Medulla oblongata (tissue), 1 donor: ENCODE measurements around the gene PPP1R16B.

Experiments used
- DNase-seq: peaks from one replicate; pipeline ENCODE4 v3.0.0-alpha.2; 2015; ENCODE audit errors: extremely low spot score

The PPP1R16B gene

GRCh38 chr20:38875175-38875993 lies 69.9 kb downstream of the PPP1R16B start:
- no peak for DNase-seq

GRCh38 chr20:38877483-38877882 lies 72.0 kb downstream of the PPP1R16B start:
- no peak for DNase-seq

DNA sequence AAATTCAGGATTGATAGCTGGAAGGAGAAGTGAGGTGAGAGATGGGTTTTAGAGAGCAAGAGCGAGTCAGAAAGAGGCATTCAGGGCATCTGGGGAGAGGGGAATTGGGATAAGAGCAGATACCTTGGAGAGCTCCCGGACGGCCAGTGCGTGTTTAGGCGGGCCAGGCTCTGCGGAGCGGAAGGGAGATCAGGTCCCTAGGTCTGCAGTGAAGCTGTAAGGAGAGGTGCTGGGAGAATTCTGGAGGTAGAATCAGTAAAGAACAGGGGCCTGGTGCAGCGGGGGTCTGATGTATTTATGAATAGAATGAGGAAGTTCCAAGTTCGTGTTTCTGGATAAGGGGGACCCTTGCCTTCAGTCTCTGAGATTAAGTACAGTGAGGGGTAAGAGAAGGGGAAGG lies 73.4 kb downstream of the PPP1R16B start:
- no peak for DNase-seq

DNA sequence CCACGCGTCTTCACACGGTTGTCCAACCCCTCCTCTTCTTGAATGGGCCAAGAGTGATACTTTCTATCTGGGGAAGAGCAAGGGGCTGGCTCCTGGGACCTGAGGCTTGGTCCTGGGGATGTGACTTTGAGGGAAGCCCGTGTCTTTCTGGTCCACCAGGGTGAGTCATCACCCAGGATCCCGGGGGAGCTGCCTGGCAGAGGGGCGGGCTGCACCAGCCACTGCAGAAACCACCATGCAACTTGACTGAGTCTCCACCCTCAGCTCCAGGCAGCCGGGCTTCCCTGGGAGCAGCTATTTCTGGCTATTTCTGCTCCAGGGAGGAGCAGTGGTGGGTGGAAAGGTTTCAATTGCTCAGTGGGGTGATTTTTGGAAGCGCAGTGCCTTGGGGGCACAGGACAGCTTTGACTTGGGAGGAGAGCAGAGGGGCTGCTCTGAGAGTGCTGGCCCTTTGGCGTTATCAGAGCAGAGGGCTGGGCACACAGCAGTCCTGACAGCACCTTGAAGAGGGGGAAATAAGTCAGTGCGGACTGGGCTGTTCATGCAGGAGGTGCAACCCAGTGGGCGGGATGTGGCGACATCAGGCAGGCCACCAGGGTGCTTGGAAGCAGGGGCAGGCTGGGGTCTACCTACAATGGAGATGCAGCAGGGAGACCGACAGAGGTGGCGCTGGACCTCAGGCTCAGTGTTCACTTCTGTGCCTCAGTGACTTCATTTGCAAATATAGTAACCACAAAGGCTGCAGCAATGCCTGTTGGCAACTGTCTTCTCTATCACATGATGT lies 75.6 kb downstream of the PPP1R16B start:
- no peak for DNase-seq

- DNase-seq: no peak
Observed at GRCh38 chr20:38881806-38882440, 76.4 kb downstream of the PPP1R16B start.

DNA sequence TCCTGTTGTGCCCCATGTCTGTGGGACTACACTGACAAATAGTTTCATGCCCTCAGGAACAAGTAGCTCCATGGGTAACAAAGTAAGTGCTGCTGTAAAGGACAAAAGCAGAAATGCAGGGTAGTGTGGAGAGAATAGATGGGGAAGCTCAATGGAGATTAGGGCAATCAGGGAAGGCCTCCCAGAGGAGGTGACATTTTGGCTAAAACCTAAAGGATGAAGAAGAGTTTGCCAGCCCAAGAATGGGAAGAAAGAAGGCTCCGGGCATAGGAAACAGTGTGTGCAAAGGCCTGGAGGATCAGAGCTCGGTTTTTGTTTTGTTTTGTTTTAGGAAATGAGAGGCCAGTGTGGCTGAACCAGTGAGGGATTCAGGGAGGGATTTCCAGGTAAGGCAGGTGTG lies 77.1 kb downstream of the PPP1R16B start:
- DNase-seq: no peak

- DNase-seq: peak; percentile 46
Observed at GRCh38 chr20:38883081-38883980, 77.8 kb downstream of the PPP1R16B start.

DNA sequence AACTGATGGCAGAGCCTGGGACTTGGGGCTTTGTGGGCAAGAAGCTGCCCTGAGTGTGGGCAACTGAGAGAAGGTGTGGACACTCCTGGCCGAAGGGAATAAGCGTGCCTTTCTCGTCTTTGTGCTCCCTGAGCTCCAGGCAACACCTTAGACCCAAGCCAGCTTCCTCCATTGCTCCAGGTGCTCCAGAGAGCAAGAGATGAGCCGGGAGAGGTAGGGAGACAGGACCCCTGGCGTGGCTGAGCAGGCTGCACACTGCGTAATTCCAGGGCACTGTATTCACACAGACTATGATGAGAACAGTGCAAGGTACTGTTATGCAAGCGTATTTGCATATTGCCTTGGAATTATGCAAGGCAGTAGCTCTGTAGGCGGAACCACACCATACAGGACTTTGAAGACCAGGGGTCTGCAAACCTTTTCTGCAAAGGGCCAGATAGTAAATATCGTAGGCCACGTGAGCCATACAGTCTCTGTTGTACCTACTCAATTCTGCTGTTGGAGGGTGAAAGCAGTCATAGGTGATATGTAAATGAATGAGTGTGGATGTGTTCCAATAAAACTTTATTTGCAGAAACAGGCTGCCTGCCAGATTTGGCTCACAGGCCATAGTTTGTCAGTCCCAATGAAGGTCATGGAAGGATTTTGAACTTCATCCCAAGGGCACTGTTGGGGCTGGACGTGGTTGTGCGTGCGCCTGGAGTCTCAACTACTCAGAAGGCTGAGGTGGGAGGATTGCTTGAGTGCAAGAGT lies 78.7 kb downstream of the PPP1R16B start:
- no peak for DNase-seq

- DNase-seq: no peak
Observed at GRCh38 chr20:38885357-38885756, 79.9 kb downstream of the PPP1R16B start.

GRCh38 chr20:38888059-38888831 lies 82.7 kb downstream of the PPP1R16B start:
- DNase-seq: peak; percentile 80

GRCh38 chr20:38889050-38889449 lies 83.6 kb downstream of the PPP1R16B start:
- DNase-seq: no peak

DNA sequence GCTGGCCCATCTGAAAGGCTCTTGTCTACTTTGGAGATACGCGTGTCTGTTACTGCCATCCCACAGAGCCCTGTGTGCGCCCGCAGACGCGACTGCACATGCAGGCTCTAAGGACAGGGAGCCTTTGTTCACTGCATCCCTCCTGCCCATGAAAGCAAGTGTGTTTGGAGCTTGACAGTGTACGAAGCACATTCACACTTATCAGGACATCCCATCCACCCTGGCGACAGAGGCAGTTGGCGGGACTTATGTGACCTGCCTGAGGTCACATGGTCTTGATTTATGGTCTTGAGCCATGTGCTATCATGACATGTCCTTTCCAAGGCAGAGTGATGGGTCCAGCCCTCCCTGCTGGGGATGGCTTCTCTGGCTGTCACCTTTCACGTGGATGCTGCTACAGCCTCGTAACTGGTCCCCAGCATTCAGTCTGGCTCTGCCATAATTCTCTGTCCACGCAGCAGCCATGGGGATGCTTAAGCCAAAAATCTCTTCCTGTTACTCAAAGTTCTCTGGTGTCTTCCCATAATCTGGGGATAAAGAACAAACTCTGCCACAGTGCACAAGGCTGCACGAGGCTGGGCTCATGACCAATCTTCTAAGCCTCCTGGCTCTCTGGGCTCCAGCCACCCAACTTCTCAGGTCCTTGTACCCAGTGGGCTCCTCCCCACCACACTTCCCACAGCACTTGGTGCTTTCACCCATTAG lies 84.4 kb downstream of the PPP1R16B start:
- peak; percentile 95 for DNase-seq

DNA sequence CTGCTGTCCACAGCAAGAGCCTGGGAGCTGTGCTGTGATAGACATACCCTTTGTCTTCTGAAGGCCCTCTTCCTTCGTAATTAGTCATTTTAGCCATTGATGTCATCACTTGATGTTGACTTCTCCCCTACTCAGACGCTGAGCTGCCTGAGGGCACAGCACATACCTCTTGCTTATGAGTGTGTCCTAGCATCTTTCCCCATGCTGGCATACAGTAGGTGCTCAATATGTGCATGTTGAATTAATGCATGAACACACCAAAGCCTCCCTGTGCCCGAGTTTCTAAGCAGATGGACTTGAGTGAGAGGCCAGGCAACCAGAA lies 85.0 kb downstream of the PPP1R16B start:
- DNase-seq: no peak

GRCh38 chr20:38892091-38892981 lies 86.8 kb downstream of the PPP1R16B start:
- DNase-seq: no peak

DNA sequence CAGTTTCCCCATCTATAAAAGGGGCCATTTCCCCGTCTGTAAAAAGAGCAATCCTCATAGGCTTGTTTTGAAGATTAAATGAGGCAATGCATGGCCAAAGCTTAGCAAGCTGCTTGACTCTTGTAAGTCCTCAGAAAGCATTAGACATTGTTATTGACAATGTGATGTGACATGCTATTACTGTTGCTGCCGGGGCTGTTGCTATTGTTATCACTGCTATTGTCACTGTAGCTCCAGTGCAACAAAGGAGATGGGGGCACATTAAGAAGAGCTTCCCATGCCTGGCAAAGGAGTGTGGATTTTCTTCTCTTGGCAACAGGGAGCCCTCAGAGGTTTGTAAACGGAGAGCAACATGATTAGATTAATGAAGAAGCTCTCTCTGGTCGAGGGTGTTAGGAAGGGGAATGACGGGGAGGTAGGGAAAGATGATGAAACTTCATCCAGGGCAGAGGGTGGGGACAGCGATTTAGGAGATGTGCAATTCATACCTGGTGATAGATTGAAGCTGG lies 87.6 kb downstream of the PPP1R16B start:
- no peak for DNase-seq

DNA sequence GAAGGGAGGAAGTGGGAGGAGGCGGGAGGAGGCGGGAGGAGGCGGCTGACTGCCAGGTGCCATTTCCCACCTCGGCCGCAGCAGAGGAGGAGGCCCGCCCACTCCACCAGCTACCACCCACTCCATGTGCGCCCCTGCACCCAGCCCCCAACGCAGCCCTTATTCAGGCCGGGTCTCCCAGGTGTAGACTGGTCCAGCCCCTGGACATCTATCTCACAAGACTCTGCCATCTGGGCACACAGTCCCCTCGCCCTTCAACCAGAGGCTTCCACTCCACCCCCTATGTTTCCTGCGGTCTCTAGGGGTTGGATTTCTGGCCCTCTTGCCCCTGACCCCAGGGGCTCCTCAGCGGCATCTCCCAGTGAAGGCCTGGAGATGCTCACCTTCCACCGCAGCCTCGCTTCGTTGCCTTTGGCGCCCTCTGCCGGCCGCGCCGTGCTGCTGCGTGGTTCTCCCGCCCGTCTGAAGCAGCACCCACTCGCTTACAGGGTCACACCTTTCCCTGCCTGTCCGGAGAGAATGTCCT lies 88.1 kb downstream of the PPP1R16B start:
- DNase-seq: peak; percentile 67

DNA sequence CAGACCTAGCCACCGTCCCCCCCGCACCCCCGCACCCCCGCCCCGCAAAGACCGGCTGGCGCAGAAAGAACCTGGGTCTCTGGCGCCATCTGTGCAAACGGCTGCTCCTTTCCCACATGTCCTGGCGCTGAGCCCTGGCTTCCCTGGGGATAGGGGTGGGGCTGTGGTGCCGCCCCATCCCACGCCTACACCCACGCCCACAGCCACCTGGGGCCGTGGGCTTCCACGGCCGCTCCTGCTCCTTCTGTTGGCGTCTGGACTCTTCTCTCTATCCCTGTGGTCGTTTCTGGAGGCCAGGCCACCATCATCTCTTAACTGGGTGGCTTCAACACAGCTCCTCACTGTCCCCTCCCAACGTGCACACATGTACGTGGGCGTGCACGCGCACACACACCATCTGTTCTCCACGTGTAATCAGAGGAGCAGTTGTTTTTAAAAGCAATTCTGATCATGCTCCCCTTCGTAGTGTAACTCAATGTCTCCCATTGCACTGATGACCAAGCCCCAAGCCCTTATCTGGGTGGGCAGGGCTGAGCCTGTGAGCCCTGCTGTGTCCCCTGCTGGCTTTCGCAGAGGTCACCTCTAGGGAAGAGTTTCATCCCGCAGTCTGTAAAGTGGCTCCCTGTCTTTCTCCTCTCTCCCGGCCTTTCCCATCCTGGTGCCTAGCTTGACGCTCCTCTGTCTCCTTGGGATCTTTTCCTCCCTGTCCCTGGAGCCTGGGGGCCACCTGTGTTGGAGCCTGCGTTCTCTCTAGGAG lies 88.8 kb downstream of the PPP1R16B start:
- no peak for DNase-seq
